Adipocyte (in vitro differentiated cells): ENCODE results near the gene FN1.
A peak's percentile ranks its signal among the peaks of the same experiment; 100 is the strongest.

Source experiments
- DNase-seq: peaks from one replicate; pipeline ENCODE4 v3.0.0-alpha.2; 2015; ENCODE audit warnings: low read depth
- H3K27me3 ChIP-seq: replicated peaks from 2 replicates; pipeline ENCODE4 v1.7.0; 2013; ENCODE audit warnings: mild to moderate bottlenecking, low read length, moderate library complexity; ENCODE audit not compliant: control insufficient read depth, insufficient read depth
- H3K36me3 ChIP-seq: 2 replicates; pipeline ENCODE4 v1.7.0; 2013; ENCODE audit warnings: low read length, mild to moderate bottlenecking, moderate library complexity; ENCODE audit not compliant: control insufficient read depth, insufficient read depth, severe bottlenecking
- H3K4me1 ChIP-seq: 2 replicates; pipeline ENCODE4 v1.7.0; 2013; ENCODE audit warnings: mild to moderate bottlenecking, low read length, moderate library complexity; ENCODE audit not compliant: control insufficient read depth, insufficient read depth
- H3K4me3 ChIP-seq: 2 replicates; pipeline ENCODE4 v1.7.0; 2013; ENCODE audit warnings: mild to moderate bottlenecking, low read length, moderate library complexity
- H3K9ac ChIP-seq: 2 replicates; pipeline ENCODE4 v1.7.0; 2013; ENCODE audit warnings: mild to moderate bottlenecking, low read length, moderate library complexity
- H3K9me3 ChIP-seq: 2 replicates; pipeline ENCODE4 v1.7.0; 2013; ENCODE audit warnings: mild to moderate bottlenecking, low read length, moderate library complexity; ENCODE audit not compliant: control insufficient read depth

Gene FN1

GRCh38 chr2:215377283-215377682 lies 58.6 kb downstream of the FN1 start:
- Histone ChIP-seq H3K4me3 (no peak overlapping the region), H3K9me3 (no peaks in the 10 kb centered on the region), H3K36me3 (peaks cover 100% of the 10 kb centered on the region), H3K4me1 (no peaks in the 10 kb centered on the region), H3K9ac (no peak overlapping the region), H3K27me3 (no peaks in the 10 kb centered on the region)
- DNase-seq: no peak

- DNase-seq: no peak
- H3K27me3 ChIP-seq: no peaks in the 10 kb centered on the region
- no peaks in the 10 kb centered on the region for H3K9me3 ChIP-seq
- H3K4me1 ChIP-seq: no peaks in the 10 kb centered on the region
- H3K4me3 ChIP-seq: no peak overlapping the region
- peaks cover 100% of the 10 kb centered on the region for H3K36me3 ChIP-seq
- H3K9ac ChIP-seq: no peak overlapping the region
These were observed 59.6 kb downstream of the FN1 start for GRCh38 chr2:215376103-215376780.

- peaks cover 100% of the 10 kb centered on the region for H3K36me3 ChIP-seq
These were observed 60.4 kb downstream of the FN1 start for GRCh38 chr2:215375467-215375830.

GRCh38 chr2:215374642-215375466 lies 61.0 kb downstream of the FN1 start:
- Histone ChIP-seq H3K9me3 (no peaks in the 10 kb centered on the region), H3K9ac (no peak overlapping the region), H3K27me3 (no peaks in the 10 kb centered on the region), H3K36me3 (peaks cover 100% of the 10 kb centered on the region), H3K4me3 (no peak overlapping the region), H3K4me1 (no peaks in the 10 kb centered on the region)
- DNase-seq: no peak

More at GRCh38 chr2:215375467-215375830, 60.4 kb downstream of the FN1 start:
- H3K4me1 ChIP-seq: no peaks in the 10 kb centered on the region
- no peaks in the 10 kb centered on the region for H3K27me3 ChIP-seq
- H3K4me3 ChIP-seq: no peak overlapping the region
- no peaks in the 10 kb centered on the region for H3K9me3 ChIP-seq
- H3K9ac ChIP-seq: no peak overlapping the region
- DNase-seq: no peak

GRCh38 chr2:215374002-215374401 lies 61.9 kb downstream of the FN1 start:
- Histone ChIP-seq H3K36me3 (peaks cover 100% of the 10 kb centered on the region), H3K9me3 (no peaks in the 10 kb centered on the region), H3K4me1 (no peaks in the 10 kb centered on the region), H3K27me3 (no peaks in the 10 kb centered on the region), H3K9ac (no peak overlapping the region), H3K4me3 (no peak overlapping the region)
- no peak for DNase-seq

- no peak overlapping the region for H3K4me3 ChIP-seq
- H3K4me1 ChIP-seq: peaks cover 3% of the 10 kb centered on the region
- DNase-seq: no peak
- no peaks in the 10 kb centered on the region for H3K9me3 ChIP-seq
- no peaks in the 10 kb centered on the region for H3K27me3 ChIP-seq
- H3K36me3 ChIP-seq: peaks cover 100% of the 10 kb centered on the region
- H3K9ac ChIP-seq: no peak overlapping the region
These were observed 62.8 kb downstream of the FN1 start for GRCh38 chr2:215372968-215373649.

- no peak overlapping the region for H3K4me3 ChIP-seq
- DNase-seq: no peak
- no peaks in the 10 kb centered on the region for H3K9me3 ChIP-seq
- peaks cover 9% of the 10 kb centered on the region for H3K4me1 ChIP-seq
- H3K27me3 ChIP-seq: no peaks in the 10 kb centered on the region
- H3K36me3 ChIP-seq: peaks cover 100% of the 10 kb centered on the region
- H3K9ac ChIP-seq: no peak overlapping the region
These were observed 63.7 kb downstream of the FN1 start for GRCh38 chr2:215371915-215372897.

- no peak overlapping the region for H3K9ac ChIP-seq
- peaks cover 9% of the 10 kb centered on the region for H3K4me1 ChIP-seq
- DNase-seq: no peak
- H3K36me3 ChIP-seq: peaks cover 100% of the 10 kb centered on the region
- no peaks in the 10 kb centered on the region for H3K9me3 ChIP-seq
- no peaks in the 10 kb centered on the region for H3K27me3 ChIP-seq
- H3K4me3 ChIP-seq: no peak overlapping the region
These were observed 65.5 kb downstream of the FN1 start for GRCh38 chr2:215370112-215370965.

- no peak for DNase-seq
- no peaks in the 10 kb centered on the region for H3K27me3 ChIP-seq
- no peaks in the 10 kb centered on the region for H3K9me3 ChIP-seq
- peaks cover 9% of the 10 kb centered on the region for H3K4me1 ChIP-seq
- peaks cover 100% of the 10 kb centered on the region for H3K36me3 ChIP-seq
- no peak overlapping the region for H3K4me3 ChIP-seq
- H3K9ac ChIP-seq: peak overlapping the region; percentile 25
These were observed 66.6 kb downstream of the FN1 start for GRCh38 chr2:215369181-215369760.

GRCh38 chr2:215368493-215368809 lies 67.4 kb downstream of the FN1 start:
- H3K4me3 ChIP-seq: no peak overlapping the region
- no peaks in the 10 kb centered on the region for H3K27me3 ChIP-seq
- DNase-seq: no peak
- H3K9me3 ChIP-seq: no peaks in the 10 kb centered on the region
- H3K36me3 ChIP-seq: peaks cover 100% of the 10 kb centered on the region
- peaks cover 9% of the 10 kb centered on the region for H3K4me1 ChIP-seq
- no peak overlapping the region for H3K9ac ChIP-seq
